ENCODE measurements around the gene NYNRIN.

NYNRIN gene

DNA sequence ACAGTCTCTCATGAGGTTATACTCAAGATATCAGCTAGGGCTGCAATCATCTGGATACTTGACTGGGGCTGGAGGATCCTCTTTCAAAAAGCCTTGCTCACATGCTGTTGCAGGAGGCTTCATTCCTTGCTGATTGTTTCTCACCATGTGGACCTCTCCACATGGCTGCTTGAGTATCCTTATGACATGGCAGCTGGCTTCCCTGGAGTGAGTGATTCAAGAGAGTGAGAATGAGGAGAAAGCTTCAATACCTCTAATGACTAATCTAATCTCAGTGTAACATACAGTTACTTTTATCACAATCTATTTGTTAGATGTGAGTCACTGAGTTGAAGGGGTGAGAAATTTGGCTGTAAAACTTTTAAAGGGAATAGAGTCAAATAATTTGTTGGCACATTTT lies 58.2 kb downstream of the NYNRIN start:
- DNase-seq (ENCODE audit: low read depth), result peak; percentile 10

DNA sequence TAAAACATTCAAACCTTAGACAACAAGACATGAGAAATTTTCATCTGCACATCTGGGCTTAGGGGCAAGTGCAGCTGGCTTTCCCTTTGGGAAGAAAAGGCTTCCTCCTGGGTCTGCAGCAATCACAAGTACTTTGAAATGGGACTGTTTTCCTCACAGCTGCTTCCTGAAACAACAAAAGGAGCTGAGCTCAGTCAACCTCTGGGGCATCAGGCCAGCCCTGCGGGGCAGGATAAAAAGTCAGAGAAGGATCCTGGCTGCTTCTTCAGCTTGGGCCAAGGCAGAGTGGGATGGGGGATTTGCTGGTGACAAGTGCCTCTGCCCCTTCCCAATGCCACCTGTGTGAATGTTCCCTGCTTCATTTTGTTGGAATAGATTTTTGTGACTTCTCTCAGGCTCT lies 59.9 kb downstream of the NYNRIN start:
- no peak for DNase-seq (ENCODE audit: low read depth)

DNA sequence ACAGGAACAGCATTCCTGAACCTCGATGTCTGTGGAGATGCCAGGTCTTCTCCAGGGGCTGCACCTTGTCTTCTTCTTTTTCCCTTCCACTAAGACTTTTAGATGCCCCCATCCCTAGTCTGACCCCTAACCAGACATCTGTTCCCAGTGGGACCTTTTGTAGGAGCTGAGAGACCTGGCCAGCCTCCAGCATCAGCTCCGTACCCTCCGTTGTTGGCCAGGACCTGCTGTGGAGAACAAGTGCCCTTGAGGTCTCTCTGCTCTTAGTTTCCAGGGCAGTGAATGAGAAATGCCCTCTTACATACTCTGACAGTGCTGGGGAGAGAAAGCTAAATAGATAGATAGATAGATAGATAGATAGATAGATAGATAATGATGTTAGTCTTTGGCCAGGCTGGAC lies 60.5 kb downstream of the NYNRIN start:
- DNase-seq (ENCODE audit: low read depth), result no peak

DNA sequence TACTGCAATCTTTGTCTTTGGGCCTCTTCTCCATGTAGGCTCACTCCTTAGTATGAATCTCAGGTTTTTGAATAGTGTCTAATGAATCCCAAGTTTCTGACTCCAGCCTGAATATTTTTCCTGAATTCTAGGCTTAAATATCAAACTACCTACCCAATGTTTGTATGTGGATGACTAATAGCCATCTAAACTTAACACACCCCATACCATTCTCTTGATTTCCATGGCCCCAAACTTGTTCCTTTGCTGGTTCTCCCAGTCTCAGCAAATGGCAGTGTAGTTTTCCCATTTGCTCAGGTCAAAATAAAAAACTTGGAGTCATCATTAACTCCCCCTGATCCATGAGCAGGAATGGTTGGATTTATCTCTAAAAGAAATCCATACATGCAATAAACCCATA lies 62.5 kb downstream of the NYNRIN start:
- DNase-seq (ENCODE audit: low read depth), result no peak

DNA sequence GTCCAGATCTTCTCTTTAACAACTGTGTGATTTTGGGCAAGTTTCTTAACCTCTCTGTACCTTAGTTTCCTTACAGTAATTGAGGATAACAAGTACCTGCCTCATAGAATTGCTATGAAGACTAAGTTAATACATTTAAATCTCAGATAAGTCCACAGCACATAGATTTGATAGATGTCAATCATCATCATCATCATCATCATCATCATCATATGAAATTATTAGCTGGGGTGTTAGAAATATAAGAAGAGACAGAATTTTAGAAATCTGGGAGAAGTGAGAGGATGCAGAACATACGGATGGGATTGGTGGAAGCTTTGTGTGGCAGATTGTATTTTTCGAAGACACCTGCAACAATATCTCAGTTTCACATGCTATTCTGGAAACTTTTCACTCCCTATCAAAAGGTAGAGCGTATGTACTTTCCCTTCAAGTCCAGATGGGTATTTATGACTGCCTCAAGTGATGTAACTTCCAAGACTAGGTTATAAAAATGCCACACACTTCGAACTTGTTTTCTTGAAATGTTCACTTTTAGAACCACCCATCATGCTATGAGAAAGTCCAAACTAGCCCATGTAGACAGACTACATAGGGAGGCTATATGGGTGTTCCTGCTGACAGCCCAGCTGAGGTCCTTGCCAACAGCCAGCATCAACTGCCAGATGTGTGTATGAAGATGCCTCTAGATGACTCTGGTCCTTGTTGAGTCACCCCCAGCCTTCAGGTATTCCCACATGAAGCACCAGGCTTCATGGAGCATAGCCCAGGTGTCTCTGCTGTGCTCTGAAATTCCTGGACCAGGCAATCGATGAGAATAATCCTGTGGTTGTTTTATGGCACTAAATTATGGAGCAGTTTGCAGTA lies 64.4 kb downstream of the NYNRIN start:
- DNase-seq (ENCODE audit: low read depth), result no peak

DNA sequence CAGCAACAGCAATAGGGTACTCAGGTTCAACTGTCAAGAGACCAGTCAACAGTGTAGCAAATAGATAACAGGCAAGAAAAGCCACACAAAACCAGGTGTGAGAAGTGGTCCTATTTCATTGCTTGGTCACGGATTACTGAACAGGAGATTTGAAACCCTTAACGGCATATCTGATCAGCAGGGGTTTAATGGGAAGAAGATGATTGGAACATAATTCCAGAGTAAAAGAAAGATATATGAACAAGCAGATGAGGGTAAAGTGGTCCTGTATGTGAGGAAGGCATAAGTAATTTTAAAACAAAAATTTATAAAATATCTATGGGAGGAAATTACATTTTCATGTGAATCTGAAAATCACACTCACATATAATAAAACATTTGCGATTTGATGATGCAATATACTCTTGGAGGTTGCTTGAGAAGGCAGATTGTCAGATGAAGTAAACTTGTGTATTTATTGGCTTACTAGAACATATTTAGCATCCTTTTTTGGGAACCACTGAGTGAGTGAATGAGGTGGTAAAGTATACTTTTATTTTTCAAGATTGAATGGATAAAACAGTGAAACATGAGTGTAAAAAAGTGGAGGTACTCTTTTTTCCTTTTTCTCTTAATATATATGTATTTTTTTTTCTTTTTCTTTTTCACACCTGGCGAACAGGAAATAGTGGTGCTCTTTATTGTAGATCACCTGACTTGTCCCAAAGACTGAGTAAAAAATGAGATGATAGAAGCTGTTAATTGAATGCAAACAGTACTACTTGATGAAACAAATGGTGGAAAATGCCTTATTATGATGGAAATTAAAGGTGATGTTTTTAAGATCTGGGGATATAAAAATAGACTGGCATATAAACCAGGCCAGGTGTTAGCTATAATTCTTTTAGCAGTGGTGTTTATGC lies 65.3 kb downstream of the NYNRIN start:
- no peak for DNase-seq (ENCODE audit: low read depth)

DNA sequence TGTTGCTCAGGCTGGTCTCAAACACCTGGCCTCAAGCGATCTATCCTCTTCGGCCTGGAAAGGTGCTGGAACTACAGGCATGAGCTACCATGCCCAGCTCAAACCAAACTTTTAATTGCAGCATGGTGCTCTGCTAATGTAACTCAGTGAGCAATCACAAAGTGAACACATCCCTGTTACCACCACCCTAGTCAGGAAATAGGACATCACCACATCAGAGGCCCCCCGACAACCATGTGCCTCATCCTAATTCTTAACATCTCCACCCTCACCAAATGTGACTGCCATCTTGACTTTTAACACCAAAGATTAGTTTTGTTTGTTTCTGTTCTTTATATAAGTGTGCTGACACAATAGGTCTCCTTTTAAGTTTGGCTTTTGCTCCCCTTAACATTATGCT lies 66.6 kb downstream of the NYNRIN start:
- DNase-seq (ENCODE audit: low read depth), result no peak

DNA sequence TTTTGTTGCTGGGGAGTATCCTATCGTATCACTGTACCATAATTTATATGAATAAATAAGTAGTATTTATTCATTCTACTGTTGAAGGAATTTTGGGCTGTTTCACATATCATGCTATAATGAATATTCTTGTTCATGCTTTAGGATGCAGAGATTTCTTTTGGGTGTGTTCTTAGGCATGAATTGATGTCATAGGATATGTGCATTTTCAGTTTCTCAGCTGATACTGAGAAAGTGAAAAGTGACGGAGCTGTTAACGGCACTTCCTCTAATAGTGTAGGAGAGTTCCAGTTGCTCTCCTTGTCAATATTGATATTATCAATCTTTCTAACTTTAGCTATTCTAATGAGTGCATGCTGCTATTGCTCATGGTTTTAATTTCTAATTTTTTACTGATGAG lies 67.0 kb downstream of the NYNRIN start:
- DNase-seq (ENCODE audit: low read depth), result no peak

All from iris pigment epithelial cell (primary cell).